SKM-1 (cell line): ENCODE measurements around the gene RAD51B.

Experiments used
- DNase-seq: peaks from one replicate; lab custom pipeline; 2025; ENCODE audit not compliant: unreplicated experiment; lab: John Stamatoyannopoulos, UW

RAD51B gene

DNA sequence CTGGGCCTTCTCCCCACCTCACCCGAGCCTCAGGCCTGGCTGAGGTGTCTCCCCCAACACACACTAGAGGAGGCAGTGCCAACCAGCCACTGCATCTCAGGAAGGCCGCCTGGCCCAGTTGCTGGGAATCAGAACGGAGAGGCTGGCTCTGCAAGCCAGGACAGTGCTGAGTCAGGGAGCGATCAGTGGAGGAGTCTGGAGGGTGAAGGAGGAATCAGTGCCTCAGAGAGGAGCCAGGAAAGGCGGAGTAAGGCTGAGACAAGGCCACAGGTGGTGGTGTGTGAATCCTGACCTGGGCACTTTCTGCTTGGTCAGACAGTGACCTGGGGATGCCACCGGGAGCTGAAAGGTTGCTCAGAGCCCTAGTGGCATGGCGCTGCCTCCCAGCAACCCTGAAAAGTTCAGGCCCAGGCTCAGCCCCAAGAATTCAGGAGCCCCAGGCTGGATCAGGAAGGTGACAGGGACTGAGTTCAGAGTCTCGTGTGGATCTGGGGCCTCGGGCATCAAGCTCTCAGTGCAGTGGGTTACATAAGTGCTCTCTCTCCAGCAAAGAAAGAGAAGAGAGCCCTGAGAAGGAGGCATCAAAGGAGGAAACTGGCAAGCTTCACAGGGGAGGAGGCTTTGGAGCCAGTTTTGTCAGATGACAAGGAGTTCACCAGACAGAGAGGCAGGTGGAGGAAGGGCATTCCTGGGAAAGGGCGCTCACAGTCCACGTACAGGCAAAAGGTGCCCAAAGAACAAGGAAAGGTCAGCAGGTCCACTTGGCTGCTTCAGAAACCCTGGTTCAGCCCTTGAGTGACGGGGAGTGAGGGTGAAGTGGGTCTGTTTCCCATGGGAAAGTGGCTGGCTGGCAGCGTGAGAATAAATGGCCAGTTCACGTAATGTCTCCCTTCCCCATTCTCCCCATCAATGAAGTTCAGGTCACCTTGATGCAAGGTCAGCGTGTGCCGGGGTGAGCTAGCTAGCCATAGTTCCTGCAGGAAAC is 885.4 kb downstream of the RAD51B start:
- no peak for DNase-seq

DNA sequence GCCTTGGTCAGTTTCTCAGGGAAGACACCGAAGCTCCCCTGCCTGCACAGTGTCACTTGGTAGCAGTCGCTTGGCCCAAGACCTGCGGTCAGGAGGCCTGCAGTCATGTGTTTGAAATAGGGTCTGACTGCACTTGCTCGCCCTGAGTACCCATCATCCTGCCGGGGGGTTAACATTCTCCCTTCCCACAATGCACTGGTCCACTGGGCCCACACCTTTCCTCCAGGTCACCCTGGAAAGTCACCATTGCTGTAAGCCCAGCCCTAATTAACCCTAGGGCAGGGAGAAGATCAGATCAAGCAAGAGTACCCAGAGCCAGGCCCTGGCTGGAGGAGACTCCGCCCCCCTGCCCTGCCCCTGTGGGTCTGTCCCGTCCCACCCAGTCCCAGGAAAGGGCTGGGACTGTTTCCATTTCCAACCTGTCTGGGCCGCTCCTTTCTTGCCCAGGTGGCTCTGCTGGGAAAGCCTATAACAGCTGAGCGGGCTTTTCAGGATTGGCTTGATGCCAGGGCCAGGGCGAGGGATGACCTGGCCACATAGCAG is 886.2 kb downstream of the RAD51B start:
- DNase-seq: no peak

DNA sequence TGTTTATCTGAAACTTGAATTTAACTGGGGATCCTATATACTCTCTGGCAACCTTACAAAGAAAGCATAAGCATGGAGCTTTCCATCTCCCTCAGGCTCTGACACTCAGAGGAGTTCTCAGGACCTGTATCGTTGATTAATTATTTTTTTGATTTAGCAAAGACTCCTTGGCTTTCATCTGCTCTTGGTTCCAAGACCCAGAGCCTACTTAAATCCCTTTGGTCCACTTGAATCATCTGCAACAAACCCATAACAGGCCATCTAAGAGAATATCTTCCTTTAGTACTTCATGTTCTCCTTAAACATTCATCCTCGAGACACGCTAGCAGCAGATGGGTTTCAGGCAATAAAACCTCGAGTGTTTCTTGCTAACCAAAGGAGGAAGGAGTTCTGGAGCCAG is 887.9 kb downstream of the RAD51B start:
- no peak for DNase-seq

DNA sequence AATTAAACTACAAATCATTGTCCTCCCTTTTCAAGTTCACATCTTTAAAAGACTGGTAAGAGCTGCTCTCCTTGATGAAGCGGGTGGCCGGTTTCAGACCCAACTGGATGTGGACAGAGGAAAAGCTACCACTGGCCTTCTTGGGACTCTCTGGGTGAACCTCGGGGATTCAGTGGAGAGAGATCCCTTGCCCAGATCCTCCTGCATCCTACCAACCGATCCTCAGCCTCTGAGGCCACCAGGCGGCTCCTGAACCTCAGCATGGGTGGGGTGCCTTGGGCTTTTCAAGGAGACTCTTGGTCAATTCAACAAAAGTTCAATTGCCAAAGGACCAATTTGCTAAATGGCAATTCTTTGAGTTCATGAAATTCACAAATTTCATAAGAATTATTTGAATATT is 888.8 kb downstream of the RAD51B start:
- DNase-seq: no peak

DNA sequence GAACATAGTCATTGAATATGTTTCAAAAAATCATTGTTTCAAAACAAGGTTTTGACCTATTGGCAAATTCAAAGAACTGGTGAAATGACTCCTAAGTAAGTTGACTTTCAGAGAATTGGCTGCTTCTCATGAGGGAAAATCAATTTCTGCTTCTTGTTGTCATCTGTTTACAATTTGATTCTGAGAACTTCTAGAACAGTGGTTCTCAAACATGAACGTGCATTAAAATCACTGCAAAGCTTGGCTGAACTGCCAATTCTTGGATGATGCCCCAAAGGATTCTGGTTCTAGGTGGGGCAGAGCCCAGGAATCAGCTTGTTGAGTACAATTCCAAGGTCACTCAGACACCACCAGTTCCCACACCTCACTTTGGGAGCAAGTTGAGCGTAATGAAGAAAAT is 889.4 kb downstream of the RAD51B start:
- no peak for DNase-seq

DNA sequence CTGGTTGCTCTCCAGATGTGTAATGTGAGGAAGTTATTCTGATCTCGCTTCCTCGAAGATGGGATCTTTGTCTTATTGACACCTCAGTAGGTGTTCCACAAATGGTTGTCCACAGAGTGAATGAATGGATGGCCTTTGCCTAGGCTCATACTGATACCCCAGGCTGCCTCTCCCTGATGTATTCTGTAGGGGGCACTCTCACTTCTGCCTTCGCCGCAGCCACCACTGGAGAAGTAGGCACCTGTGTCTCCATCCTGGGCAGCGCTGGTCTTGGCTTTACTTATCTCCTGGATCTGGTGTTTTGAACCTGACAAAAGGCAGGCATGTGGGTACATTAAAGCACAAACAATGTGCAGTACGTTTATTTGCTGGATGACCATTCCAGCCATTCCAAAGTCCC is 891.2 kb downstream of the RAD51B start:
- DNase-seq: no peak

DNA sequence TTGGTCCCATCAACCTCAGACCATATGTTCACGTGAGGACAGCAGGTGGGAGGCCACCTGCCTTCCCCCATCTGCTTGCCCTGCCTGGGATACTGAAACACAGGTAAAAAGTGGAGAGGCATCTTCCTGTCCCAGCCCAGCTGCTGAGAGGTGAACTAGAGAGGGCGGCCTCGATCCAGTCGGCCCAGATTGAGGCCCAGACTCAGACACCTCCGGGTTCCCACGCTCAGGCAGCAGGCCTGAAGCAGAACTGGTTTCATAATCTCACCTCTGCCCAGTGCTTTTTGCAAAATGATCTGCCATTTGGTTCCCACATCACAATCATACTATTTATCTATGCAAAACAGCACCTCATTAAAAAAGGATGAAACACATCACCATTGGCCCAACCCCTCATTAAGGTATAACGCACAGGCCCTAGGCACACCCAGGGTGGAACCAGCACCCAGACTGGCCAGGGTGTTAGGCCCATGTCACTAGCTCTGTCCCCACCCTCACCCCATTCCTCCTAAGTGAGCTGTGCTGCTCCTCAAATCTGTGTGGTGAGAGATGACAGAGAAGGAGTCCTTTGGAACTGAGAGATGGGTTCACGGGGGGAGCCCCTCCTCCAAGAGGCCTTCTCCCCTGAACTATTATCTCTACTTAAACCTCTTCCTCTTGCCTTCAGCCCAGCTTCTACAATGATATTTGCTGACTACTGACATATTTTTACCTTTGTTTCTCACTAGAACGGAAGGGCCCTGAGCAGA is 892.2 kb downstream of the RAD51B start:
- no peak for DNase-seq

DNA sequence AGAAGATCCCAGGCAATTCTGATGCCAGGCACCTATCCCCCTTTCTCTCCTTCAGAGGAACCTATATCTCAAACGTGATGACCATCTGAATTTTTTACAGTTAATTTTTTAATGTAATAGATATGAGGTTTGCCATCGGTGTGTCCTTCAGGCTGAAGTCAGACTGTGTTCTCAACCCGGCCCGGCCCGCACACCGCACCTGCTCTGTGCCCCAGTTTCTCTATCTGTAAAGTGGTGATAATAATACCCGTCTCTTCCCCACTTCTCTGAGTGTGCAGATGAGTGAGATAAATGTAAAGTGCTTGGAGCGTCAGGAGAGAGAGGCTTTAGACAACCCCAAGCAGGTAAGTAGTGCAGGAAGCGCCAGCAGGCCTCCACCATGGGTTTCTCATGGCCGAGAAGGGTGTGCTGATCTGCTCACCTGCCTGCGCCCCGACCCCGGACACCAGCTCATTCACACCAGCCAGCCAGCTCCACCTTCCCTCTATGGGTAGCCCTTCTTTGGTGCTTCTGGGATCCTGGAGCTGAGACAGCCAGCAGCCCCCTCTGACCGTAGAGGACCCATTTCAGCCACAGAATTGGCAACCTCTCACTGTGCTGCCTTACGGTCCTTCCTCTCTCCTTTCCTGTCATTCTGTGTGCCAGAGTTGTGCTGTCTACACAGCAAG is 893.3 kb downstream of the RAD51B start:
- DNase-seq: no peak

DNA sequence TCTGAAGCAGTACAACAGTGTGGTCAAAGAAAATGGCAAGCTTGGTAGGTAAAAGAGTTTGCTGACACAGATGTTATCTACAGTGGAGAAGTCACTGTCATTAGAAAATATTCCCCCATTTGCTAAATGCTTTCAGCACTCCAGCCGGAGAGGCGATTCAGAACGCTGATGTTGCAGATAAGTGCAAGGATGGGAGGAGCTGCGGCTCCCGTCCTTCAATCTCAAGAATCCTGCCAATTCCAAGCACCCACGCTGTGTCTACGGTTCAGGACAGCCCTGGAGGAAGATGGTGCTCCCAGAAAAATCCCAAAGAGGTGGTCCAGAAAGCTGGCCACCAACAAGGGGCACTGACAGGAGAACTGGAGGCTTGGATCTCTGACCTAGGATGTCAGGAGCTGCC is 894.2 kb downstream of the RAD51B start:
- no peak for DNase-seq

DNA sequence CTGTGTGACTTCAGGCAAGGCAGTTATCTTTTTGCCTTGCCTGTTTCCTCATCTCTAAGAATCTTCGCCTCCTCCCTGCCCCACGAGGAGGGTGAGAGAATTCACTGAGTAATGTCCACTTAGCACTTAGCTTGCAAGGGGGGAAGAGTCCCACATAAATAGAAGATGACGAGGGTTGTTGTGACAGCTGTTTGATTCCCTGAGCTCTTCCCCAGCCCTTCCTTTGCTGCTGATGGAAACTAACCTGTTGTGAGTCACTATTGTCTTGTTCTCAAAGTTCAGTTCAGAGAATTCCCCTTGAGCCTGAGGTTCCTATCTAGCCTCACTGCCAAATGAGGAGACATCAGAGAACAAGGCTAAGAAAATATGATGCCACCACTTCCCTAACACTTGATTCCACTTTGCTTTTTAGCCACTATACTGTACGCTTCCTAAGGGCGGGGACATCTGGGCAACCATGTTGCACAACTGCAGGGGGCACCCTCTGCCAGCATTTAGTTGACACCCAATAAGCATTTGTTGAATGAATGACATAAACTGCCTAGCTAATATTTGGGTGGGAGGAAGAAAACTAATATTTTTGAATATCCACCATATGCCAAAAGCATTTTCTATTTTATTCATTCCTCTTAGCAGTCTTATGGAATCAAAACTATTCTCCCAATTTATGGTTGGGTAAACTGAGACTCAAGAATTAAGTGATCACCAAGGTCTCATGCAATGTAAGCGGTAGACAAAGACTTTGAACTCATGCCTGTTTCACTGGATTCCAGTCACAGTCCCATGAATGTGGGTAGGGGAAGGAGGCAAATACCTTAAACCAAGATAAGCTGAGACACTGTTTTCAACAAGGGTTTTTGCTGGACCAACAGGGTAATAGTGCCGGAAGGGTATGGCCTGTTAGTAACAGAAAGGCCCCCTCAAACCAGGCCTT is 895.7 kb downstream of the RAD51B start:
- no peak for DNase-seq

DNA sequence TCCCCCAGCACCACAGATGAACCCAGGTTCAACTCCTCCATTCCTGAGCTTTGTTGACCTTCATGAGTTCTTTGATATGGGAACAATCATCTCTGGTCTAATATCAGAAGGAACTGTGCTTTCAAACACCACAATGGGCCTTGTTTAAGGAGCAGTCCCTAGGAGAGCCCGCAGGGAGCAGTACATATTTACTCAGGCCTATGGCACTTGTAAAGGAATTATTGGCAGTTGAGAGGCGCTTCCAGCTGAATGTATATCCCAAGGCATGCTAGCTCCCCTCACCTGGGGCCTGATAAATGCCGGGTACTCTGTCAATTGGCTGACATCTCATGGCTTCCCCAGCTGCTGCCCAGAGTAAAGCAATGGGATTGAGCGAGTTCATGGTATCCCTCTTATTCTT is 897.1 kb downstream of the RAD51B start:
- no peak for DNase-seq

DNA sequence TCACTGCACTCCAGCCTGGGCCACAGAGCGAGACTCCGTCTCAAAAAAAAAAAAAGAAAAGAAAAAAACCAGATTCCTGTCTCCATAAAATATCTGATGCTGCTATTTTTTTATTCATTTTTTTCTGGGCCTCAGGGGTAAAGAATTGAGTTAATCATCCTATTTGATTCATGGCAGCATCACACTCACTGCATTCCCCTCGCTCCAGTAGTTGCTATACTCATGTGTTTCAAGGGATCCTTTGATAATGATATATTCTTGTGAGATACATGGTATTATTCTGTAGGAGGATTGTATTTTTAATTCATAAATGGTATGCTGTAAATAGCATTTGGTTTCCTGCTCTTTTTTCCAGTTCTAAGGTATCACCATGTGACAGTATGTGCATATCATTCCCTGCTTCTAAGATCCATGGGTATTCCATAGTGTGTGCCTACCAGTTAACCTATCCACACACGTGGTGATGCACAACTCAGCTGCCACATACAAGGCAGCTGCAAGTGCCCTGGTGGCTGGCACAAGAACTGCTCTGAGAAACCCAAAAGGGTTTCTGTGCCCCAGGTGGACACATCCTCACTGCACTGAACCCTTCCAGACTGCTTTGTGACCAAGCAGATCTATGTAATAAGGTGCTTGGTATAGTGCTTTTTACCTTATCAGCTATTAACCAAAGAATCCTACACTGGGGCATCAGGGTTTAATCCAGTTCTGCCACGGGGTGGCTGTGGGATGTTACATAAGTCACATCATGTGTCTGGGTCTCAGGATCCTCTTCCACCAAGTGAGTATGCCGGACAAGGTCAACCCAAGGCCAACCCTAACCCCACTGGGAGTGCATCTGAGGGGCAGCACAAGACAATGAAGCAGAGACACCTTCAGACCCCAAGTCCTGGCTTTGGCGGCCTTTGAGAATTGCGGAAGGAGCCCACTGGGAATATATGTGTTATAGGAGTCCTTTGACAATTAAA is 898.7 kb downstream of the RAD51B start:
- no peak for DNase-seq

DNA sequence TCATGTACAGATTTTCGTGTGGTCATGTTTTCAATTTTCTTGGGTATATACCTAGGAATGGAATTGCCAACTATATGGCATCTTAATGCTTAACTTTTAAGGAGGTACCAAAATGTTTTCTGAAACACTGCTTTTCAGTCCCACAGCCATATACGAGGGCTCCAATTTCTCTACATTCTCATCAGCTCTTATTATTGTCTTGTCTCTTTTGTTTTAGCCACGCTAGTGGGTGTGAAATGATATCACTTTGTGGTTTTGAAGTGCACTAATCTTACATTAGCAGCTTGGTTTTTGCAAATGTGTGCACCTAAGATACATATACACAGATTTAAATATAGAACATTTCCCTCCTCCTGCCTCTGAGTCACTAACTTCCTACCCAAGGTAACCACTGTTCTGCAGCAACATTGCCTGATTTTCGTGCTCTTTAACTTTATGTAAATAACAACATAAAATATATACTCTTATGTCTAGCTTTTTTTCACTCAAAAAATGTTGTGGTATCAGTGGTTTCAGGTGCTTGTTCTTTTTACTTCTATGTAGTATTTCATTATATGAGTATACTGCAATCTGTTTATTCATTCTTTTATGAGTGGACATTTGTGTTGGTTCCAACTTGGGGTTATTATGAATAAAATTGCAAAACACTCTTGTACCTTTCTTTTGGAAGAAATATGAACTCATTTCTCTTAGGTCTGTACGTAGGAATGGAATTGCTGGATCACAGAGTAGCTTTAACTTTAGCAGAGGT is 900.2 kb downstream of the RAD51B start:
- no peak for DNase-seq

DNA sequence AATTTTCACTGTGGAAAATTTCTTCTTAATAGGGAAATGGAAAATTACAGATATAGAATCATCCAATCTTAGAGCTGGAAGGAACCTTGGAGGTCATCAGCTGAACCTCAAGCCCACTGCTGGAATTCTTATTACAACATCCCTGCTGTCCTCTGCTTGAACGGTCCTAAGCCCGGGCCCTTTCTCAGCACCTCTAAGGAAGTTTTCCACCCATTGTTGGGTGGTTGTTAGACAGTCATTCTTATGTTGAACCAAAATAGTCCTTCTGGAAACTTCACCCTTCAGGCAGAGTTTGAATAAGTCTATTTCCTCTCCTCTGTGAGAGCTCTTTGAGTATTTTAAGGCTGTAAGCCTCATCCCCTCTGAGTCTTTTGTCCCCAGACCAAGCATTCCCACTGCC is 902.6 kb downstream of the RAD51B start:
- no peak for DNase-seq

DNA sequence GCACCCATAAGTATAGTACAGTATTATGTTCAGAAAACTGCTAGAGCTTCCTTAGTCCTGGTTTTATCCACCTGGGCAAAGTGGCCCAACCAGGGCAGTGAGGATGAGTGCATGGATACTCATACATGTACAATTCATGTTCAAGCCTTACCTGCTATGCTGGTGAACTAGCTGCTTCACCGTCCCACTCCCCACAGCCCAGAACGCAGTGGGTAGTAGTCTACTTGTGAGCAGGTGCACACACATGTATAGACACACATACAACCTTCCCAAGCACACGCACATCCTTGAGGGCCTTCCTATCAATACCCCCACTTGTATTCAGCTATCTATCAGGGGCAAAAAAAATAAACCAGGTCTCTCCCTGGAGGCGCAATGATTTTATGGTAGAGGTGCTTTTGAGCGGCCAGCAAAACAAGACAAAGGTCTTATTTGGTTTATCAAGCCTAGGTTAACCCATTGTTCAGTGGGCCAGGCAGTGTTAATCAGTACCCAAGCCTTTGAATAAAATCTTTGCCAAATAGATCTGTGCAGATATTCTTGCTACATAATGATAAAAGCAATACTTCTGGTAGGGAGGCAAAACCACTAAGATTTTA is 903.5 kb downstream of the RAD51B start:
- DNase-seq: no peak

DNA sequence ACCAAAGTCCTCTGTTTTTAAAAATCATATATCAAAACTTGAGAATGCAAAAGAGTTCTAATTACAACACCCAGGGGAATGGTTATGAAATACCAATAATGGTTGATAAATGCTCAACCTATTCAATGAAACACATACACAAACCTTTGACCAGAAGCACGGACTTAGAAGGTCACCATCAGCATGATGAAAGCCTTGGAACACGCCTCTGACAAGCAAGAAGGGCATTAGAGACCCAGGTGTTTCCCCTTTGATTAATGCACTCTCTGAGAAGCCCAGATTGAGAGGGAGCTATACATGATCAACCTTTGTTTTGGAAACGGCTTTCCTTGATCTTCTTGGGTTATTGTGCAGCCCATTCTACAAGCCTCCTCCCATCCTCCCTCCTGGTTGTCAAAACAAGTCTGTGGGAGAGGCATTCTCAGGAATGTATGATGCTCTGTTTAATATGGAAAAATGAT is 904.3 kb downstream of the RAD51B start:
- DNase-seq: no peak

DNA sequence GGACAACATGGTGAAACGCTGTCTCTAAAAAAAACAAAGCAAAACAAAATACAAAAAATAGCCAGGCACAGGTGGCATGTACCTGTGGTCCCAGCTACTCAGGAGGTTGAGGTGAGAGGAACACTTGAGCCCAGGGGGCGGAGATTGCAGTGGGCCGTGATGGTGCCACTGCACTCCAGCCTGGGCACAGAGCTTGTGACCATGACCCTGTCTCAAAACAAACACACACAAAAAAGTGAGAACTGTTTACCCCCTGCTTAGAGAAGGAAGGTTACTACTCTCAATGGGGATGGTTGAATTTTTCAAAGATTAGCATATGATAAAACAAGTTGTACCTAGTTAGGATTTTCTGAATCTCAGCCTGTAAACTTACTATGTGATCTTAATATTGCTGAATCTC is 905.3 kb downstream of the RAD51B start:
- no peak for DNase-seq

DNA sequence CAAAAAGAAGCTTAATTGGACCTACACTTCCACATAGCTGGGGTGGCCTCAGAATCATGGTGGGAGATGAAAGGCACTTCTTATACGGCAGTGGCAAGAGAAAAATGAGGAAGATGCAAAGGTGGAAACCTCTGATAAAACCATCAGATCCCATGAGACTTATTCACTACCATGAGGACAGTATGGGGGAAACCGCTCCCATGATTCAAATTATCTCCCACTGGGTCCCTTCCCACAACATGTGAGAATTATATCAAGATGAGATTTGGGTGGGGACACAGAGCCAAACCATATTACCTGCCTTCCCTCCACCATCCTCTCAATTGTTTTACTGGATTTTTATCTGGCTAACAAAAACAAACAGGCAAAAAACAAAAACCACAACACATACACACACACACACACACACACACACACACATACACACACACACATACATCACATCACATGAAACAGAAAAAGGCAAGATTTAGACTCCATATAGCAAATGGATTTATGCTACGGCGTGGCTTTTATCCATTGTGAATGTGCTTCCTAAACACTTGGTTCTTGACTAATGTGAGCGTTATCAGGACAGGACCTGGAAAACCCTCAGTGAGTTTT is 906.6 kb downstream of the RAD51B start:
- no peak for DNase-seq
